GM21576 (cell line): ENCODE data around the gene FAM89B.

Experiments used
- ATAC-seq: cut with Tn5 transposase; IDR thresholded peaks from one replicate; pipeline ENCODE4 v1.9.1; 2021; ENCODE audit warnings: mild to moderate bottlenecking, moderate library complexity; ENCODE audit not compliant: unreplicated experiment

FAM89B gene

DNA sequence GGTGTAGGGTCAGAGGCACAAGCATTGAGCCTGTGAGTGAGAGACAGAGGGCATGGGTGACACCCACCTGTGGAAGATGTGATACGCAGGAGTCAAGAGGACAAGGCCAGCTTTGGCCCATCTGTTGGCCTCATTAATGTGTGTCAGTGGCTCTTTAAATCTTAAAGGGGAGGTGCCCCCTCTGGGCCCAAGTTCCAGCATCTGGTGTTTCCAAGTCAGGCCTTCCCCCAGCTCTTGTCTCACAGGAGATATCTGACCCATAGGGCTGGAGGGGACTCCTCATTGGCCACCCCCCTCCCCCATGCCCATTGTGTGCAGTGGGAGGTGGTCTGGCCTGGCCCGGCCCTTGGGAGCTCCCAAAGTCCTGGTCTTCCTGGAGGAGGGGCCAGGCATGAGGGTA lies 14.3 kb downstream of the FAM89B start:
- no peak for ATAC-seq

DNA sequence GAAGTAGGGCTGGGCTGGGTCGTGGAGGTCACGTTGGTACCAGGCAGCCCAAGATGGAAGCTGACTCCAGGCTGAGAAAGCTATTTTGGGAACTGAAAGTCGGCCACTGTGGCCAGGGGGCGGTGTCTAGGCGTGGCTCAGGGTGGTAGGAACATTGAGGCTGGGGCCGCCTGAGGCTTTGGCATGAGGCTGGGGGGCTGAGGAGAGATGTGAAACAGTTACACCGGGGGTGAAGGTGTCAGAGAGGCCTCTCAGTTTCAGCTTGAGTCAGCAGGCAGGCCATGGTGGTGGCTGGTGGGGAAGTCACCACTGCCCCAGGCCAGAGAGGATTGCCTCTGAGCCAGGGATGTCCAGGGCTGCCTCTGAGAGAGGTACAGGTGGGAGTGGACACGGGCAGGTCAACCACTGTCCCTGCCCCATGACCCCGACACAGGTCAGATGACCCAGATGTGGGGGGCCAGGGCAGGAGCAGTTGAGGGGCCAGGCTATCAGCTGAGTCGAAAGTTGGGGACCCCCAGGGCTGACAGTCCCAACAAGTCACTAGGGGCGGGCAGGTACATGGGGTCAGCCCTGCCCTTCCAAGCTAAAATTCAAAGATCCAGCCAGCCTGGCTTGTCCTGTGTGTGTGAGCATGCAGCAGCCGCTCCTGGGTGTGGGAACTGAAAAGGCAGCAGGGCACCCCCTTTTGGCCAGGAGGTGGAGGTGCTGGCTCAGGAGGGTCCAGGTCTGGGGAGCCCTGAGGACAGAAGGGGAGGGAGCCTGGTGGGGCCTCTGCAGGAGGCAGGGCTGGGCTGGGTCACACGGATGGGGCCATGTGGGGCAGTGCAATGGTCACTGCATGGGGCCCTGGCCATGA lies 16.1 kb downstream of the FAM89B start:
- ATAC-seq, result peak; percentile 63

GRCh38 chr11:65589444-65590239 lies 17.3 kb downstream of the FAM89B start:
- ATAC-seq, result no peak

- ATAC-seq, result no peak
Observed at GRCh38 chr11:65590240-65590738, 18.0 kb downstream of the FAM89B start.

DNA sequence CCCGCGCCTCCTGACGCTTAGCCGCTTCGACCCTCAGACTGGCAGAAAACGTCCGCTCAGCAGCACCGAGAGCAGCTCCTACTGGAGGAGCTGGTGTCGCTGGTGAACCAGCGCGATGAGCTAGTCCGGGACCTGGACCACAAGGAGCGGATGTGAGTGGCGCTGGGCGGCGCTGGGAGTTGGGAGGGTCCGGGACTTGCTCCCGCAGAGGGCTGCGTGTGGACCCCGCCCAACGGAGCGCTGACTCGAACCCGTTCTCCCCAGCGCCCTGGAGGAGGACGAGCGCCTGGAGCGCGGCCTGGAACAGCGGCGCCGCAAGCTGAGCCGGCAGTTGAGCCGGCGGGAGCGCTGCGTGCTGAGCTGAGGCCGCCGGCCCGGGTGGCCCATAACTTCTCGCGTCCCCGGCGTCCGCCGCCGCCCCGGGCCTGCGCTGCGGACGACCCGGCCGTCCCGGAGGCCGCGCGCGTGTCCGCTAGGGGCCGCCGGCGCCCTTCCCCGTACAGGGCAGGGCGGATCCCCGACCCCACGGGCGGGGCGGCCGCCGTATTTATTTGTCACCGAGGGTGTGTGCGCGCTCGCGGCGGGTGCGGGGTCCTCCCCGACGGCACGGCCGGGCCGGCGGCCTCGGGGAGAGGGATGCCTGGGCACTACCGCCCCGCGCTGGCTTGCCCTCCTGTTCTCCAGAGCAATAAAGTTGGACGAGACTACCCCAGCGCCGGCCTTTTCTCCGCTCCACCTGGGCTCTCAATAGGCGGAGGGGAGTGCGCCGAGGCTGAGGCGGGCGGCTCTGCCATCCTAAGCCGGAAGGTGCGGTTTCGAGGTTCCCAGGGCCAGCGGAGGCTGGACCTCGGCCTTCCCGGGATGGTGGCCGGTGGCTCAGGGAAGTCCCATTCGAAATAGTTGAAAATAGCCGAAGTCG lies 19.9 kb downstream of the FAM89B start:
- ATAC-seq, result no peak

DNA sequence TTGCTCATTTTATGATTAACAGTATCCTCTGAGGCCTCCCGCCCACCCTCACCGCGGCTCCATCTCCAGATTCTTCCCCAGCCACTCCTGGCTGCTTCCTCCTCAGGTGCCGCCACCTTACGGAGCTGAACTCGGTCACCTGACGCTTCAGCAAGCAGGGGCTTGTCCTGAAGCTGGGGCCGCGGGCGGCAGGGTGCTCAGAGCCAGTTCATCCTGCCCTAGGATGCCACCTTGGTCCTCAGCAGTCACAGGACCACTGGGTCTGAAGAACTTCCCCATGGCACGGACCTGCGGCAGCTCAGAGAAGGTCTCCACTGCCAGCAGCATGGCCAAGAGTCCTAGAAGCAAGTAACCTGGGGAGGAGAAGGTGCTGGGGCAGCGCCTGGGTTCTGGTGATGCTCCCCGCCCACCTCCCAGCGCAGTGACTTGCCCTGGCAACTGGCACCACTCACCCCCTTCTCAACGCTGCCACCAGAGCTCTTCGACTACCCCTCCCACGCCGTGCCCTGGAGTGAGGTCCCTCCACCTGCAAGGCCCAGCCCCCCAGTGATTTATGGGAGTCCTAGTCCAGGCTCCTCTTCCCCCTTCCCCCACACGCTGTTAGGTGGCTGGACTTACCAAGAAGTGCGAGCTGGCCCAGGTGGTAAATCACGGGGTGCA lies 20.6 kb downstream of the FAM89B start:
- no peak for ATAC-seq

GRCh38 chr11:65593518-65594414 lies 21.4 kb downstream of the FAM89B start:
- no peak for ATAC-seq

DNA sequence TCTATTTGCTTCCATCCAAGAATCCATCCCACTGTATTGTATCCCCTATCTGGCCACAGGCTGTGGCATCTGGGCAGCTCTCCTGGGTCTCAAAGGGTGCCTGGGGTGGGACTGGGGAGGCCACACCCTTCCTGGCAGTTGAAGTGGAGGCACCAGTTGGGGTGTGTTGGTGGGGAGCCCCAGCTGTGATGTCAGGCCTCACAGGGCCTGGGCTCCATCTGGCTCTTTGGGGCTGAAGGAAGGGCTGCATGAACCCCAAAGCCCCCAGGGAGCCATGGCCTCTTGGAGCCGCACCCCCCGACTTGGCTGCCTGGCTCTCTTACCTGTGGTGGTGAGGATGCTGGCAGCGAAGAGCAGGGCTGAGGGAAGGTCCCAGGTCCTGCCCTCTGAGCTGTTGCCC lies 22.8 kb downstream of the FAM89B start:
- ATAC-seq, result no peak

- ATAC-seq, result no peak
Observed at GRCh38 chr11:65595543-65596281, 23.4 kb downstream of the FAM89B start, which contains the start of gene KCNK7. Gene KCNK7, minus strand, starts transcription at chr11:65595800. Its CDS starts 28 bp downstream, at chr11:65595772.

- ATAC-seq, result no peak
Observed at GRCh38 chr11:65596520-65596919, 24.2 kb downstream of the FAM89B start.

- no peak for ATAC-seq
Observed at GRCh38 chr11:65598258-65598699, 25.9 kb downstream of the FAM89B start.

DNA sequence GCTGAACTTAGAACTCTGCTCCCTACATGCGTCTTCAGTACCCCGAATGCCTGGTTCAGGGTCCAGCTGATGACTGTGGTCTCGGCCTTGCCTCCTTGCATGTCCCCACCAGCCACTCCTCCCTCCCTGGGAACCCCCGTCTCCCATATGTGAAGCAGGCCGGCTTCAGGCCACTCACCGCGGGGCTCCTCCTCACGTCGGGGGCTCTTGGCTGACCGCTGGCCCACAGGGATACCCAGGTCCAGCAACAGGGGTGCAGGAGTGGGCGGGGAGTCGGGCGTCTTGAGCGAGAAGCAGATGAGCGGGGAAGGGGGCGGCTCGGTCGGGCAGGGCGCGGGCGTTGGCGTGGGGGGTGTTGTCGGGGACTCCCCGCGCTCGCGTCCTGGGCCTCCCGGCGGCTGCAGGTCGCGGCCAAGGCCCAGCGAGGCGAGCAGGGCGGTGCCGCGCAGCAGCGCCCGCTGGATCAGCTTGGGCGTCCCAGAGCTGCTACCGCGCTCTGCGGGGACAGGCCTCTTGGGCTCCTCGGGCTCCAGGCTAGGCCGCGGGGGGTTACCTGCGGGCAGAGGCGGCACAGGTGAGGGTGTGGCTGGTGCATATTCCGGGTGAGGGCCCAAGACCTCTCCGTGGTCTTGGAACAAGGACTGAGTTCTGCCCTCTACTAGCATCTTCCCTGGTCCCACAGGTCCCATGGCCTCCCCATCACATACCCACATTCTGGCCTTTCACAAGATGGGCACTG lies 27.0 kb downstream of the FAM89B start:
- no peak for ATAC-seq

- ATAC-seq, result no peak
Observed at GRCh38 chr11:65599955-65600246, 27.6 kb downstream of the FAM89B start.

GRCh38 chr11:65604258-65604657 lies 31.9 kb downstream of the FAM89B start:
- ATAC-seq, result no peak

- no peak for ATAC-seq
Observed at GRCh38 chr11:65606876-65607613, 34.7 kb downstream of the FAM89B start.

- no peak for ATAC-seq
Observed at GRCh38 chr11:65607614-65608426, 35.5 kb downstream of the FAM89B start.
